ENCODE measurements around the gene KIF6.

GRCh38 chr6:39623750-39624149, 101.5 kb downstream of the KIF6 start:
- TF ChIP-seq MAFK (IDR thresholded peaks at IDR 0.05; ENCODE audit: low read depth, low read length): no peak
- TF ChIP-seq EZH2 (IDR thresholded peaks at IDR 0.05; ENCODE audit: low read depth, low read length, severe bottlenecking): no peak
- no peak for TF ChIP-seq CTCF (IDR thresholded peaks at IDR 0.05; ENCODE audit: control extremely low read depth in 1 of 3, insufficient read depth in 1 of 3, low read depth in 1 of 3, low read length in 3 of 3)
- no peak for TF ChIP-seq RFX5 (IDR thresholded peaks at IDR 0.05; ENCODE audit: borderline replicate concordance, low read depth, low read length)
- no peak for TF ChIP-seq TEAD4 (IDR thresholded peaks at IDR 0.05; ENCODE audit: low read depth, low read length)
- no peak for TF ChIP-seq TAF1 (IDR thresholded peaks at IDR 0.05; ENCODE audit: low read depth, low read length)
- TF ChIP-seq CBX8 (IDR thresholded peaks at IDR 0.05; ENCODE audit: borderline replicate concordance, low read depth, low read length): no peak
- no peak for TF ChIP-seq ZNF274 (IDR thresholded peaks at IDR 0.05; ENCODE audit: borderline replicate concordance, extremely low read depth, low read length)
- TF ChIP-seq FOSL1 (IDR thresholded peaks at IDR 0.05; ENCODE audit: insufficient read depth, low read depth, low read length): no peak
- no peak for TF ChIP-seq YY1 (IDR thresholded peaks at IDR 0.05; ENCODE audit: low read depth, low read length)
- TF ChIP-seq EGR1 (IDR thresholded peaks at IDR 0.05; ENCODE audit: borderline replicate concordance, low read depth, low read length): no peak
- TF ChIP-seq HDAC6 (IDR thresholded peaks at IDR 0.05; ENCODE audit: low read depth, low read length): no peak
- no peak for TF ChIP-seq MAX (IDR thresholded peaks at IDR 0.05)
- no peak for TF ChIP-seq RAD21 (IDR thresholded peaks at IDR 0.05 in 1 of 2, conservative IDR thresholded peaks at IDR 0.05 in 1 of 2; ENCODE audit: low read depth in 2 of 2, low read length in 2 of 2)

Measured in H1 (cell line).